Muscle of arm (tissue), 12 donors: ENCODE data around the gene CACNA1A. TPM values are rescaled to one million over a fixed set of nuclear protein-coding genes. Genes with fewer than 3 reads are reported as not detected.

Experiments used
- DNase-seq: peaks from one replicate; pipeline ENCODE4 v3.0.0-alpha.2; 2013
- polyA plus RNA-seq, 12 donors: library from polyadenylated mRNA; unstranded; fragments of 120-200 nt; gene quantifications; one replicate each; pipeline ENCODE4 v1.2.1, GENCODE V29; 2013; ENCODE audit not compliant: insufficient read length in 12 of 12

CACNA1A gene
- polyA plus RNA-seq, 12 donors, result 0.76 to 11.3 (median 1.8) TPM; not detected in 1

- DNase-seq, result no peak
Observed at GRCh38 chr19:13314761-13315160, 191.5 kb downstream of the CACNA1A start.

DNA sequence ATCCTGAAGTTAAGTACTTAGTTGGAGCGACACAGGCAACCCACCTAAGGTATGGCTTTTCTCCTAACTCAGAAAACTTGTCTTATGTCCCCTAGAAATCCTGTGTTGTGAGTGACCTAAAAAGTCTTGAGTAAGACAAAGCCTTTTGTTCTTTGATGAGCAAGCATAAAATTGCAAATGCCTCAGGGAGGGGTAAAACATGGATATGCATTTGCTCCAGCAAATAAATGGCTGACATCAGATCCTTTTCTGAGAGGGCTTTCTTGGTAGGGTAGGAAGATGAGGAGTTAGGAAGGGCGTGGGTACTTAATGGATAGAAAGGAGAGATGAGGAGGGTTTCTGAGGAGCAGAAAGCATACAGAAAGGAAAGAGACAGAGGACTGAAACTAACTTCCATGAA lies 192.4 kb downstream of the CACNA1A start:
- DNase-seq, result no peak

DNA sequence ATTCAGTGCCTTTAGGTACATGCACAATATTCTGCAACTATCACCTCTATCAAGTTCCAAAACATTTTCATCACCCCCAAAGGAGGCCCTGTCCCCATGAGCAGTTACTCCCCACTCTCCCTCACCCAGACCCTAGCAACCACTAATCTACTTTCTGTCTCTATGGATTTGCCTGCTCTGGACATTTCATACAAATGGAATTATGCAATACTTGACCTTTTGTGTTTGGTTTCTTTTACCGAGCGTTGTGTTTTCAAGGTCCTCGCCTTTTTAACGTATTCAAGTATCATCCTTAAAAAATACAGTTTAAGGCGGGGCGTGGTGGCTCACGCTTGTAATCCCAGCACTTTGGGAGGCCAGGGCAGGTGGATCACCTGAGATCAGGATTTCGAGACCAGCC lies 196.4 kb downstream of the CACNA1A start:
- no peak for DNase-seq

GRCh38 chr19:13303381-13304129 lies 202.7 kb downstream of the CACNA1A start:
- no peak for DNase-seq

DNA sequence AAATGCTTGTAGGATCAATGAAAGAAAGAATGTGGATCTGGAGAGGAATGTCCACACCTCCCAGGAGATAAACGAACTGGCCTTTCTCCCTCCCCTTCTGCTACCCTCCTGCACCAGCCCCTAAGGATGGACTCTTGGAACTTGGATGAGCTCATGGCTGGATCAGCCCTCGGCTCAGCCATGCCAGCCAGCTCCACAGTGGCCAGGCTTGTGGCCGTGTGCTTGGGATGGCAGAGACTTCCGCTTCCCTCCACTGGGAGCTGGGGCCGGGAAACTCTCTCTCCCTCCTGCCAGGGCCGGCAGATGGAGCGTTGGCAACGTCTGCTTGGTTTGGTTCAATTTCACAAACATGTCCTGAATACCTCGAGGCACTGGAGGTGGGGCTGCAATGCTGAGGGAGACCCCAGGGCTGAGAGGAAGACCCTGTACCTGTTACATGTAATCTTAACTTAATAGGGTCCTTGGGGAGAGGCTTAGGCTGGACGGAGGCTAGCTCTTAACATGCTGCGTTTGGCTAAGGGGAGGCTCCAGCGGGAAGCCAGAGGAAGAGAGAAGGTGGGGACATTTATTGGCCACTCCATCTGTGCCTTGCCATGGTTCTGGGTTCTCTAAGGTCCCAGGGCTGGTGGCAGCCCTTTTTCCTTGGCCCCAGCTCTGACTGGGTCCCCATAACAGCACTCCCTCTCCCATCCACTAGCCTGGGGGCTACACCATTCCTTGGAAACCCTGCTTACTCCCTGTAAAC lies 203.6 kb downstream of the CACNA1A start:
- DNase-seq, result no peak

DNA sequence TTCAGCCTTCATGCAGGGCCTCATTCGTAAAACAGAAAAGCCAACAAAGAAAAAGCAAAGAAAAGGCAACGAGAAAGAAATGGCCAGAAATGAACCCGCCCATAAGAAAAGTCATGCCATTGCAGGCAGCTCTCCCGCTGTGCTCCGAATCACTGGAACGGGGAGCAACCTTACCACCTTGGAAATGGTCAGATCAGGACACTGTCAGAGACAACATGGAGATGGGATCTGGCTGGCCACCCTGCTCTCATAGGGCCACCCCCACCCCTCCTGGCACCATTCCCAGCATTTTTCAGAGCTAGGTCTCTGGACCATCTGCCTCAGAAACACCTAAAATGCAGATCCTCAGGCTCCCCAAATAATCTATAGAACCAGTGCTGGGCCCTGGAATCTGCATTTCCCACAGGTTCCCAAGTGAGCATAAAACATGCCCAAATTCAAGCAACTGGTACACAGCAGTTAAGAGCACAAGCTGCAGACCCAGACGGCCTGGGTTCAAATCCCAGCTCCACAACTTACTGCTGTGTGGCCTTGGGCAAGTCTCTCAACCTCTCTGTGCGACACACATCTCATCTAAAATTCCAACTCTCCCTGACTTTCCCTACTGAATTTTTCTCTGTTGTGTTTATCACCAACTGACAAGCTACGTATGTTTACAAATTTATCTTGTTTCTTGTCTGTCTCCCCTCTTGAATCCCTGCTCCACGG lies 204.5 kb downstream of the CACNA1A start:
- DNase-seq, result no peak

- DNase-seq, result no peak
Observed at GRCh38 chr19:13300421-13301030, 205.8 kb downstream of the CACNA1A start.

- no peak for DNase-seq
Observed at GRCh38 chr19:13299838-13300237, 206.4 kb downstream of the CACNA1A start.

DNA sequence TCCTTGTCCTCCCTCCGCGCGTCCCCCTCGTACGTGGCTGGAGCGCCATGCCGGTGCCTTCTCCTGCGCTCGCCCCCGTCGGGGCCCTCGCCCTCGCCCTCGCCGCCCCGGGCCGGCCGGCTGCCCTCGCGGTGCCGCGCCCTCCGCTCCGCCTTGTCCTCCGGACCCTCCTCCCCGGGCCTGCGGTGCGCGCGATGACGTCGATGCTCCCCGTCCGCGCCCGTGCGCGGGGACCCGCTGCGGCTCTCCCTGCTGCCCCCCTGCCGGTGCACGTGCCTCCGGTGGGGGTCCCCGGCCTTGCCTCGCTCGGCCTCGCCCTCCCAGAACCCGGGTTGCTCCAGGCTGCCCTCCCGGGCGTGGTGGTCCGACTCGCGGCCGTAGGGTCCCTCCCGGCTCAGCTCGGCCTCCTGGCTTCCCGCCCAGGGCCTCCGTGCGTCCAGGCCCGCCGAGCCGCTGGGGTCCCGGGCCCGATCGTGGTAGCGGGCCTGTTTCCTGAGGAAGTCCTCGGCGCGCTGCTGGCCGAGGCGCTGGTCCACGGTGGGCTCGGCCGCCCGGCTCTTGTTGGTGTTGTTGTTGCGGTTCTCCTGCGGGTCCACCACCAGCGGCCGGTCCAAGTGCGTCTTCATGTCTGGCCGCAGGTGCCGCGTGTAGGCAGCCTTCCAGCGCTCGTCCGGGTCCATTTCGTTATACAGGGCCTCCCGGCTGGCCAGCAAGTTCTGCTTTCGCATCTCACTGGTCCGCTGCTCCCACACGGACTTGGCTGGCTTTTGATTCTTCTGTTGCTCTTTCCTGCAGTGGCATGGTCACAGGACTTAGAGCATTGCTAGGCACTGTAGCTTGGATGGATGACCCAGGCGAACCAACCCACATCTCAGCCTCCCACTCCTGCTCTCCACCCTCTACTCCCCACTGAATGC lies 207.5 kb downstream of the CACNA1A start:
- DNase-seq, result no peak

DNA sequence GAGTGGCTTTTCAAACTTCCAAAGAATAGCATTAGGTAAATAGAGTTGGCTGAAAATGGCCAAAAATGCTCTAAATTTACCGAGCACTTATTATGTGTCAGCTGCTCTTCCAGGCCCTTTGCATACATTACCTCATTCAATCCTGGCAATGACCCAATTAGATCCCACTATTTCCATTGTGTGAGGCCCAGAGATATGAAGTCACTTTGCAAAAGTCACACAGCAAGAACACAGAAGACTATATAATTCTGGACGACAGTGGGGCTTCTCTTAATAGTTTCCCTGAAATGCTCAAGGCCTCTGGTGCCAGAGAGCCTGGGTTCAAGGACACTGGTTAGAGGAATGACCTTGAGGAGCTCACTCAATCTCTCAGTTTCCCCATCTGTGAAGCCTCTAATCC lies 209.3 kb downstream of the CACNA1A start:
- no peak for DNase-seq

- no peak for DNase-seq
Observed at GRCh38 chr19:13294812-13295567, 211.3 kb downstream of the CACNA1A start.

- DNase-seq, result no peak
Observed at GRCh38 chr19:13291913-13292312, 214.4 kb downstream of the CACNA1A start.

DNA sequence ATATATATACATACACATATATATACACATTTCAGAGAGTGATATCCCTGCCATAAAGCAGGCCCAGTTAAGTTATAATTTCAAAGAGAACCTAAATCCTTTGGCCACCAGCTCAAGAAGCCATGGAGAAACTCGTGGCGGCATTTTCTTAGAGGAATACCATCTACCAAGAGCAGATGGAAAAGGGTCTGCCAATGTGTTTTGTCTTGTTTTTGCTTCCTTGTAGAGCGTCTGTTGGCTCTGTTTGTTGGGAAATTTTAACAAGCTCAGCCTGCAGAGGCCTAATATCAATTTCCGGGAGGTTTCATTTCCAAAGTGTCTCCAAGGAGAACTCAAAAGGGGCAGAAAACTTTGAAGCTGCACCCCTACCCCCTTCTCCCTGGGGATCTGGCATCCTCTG lies 215.5 kb downstream of the CACNA1A start:
- no peak for DNase-seq

- DNase-seq, result no peak
Observed at GRCh38 chr19:13289295-13289694, 217.0 kb downstream of the CACNA1A start.

DNA sequence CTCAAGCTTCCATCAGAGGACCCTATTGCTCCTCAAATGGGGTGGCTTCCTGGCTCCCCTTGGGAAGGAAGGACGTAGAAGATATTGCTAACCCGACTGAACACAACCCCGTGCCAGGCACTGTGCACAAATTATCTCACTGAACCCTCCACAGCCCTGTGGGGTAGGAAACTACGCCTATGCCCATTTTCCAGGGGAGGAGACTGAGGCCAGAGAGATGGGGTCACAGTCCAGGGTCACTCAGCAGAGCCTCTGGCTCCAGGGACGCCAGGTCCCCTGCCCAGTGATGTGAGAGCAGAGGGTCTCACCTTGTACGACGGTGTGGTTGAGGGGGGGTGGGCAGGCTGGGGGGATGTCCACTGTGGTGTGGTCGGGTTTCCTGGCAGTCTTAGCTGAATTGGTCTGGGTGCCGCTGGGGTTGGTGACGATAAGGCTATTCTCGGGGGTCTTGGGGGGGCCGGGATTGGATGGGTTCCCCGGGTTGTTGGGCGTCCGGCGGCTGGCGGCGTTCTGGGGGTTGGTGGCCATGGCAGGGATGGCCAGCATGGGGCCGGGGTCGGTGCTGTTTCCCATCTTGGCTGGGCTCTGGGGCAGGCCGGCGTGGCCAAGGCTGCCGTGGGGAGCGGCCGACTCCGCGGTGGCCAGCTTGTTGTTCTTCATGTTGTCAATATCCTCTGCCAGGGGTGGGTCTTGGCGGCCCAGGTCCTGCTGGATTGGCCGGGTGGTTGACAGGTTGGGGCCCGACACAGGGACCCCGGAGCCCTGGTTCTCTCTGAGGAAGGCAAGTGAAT lies 219.9 kb downstream of the CACNA1A start:
- no peak for DNase-seq

- no peak for DNase-seq
Observed at GRCh38 chr19:13284929-13285928, 221.1 kb downstream of the CACNA1A start.

DNA sequence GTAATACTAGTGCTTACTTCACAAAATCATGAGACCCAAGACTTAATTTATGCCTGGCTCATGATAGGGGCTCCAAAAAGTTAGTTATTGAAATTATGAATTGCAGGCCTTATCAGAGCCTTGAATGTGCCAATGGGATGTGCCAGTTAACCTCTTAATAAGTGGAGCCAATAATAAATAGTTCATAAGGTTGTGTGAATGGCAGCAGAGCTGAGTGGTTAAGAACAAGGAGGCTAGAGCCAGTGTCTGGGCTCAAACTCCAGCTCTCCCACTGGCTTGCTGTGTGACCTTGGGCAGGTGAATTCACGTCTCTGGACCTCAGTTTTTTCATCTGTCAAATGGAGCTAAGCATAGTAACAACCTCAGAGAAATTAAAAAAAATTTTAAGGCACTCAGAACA lies 222.4 kb downstream of the CACNA1A start:
- DNase-seq, result no peak

GRCh38 chr19:13282486-13283065 lies 223.7 kb downstream of the CACNA1A start:
- DNase-seq, result no peak
